Activated B cell treated with CpG ODN at 0.5 μM for 24 hours (primary cell): ENCODE measurements around the gene PDK2. TPM values are rescaled to one million over a fixed set of nuclear protein-coding genes. Genes with fewer than 3 reads are reported as not detected.

Experiments
- ATAC-seq: fragments of 200-7000 bp; cut with Tn5 transposase; one replicate; pipeline ENCODE4 v1.10.0; 2021; ENCODE audit warnings: low read depth, mild to moderate bottlenecking, moderate library complexity
- CTCF ChIA-PET: fragments of 350-600 bp; sonication (Branson Sonifier 250); formaldehyde crosslinking; loops from one replicate; lab custom pipeline; 2021; ENCODE audit warnings: antibody characterized with exemption; lab: Charles Lee
- POLR2A ChIA-PET: fragments of 350-600 bp; sonication (Branson Sonifier 250); formaldehyde crosslinking; loops from one replicate; lab custom pipeline; 2021; ENCODE audit warnings: antibody characterized with exemption; lab: Charles Lee
- DNase-seq: peaks from one replicate; pipeline ENCODE4 v3.0.0; 2022
- H3K27ac Mint-ChIP-seq: one replicate; pipeline ENCODE4 v1.8.0; 2020; ENCODE audit warnings: mixed read lengths
- H3K27me3 Mint-ChIP-seq: one replicate; pipeline ENCODE4 v1.8.0; 2021; ENCODE audit warnings: mixed read lengths
- H3K36me3 Mint-ChIP-seq: one replicate; pipeline ENCODE4 v1.8.0; 2021; ENCODE audit warnings: low read depth, mixed read lengths
- H3K4me1 Mint-ChIP-seq: one replicate; pipeline ENCODE4 v1.8.0; 2021; ENCODE audit warnings: mixed read lengths
- H3K4me3 Mint-ChIP-seq: one replicate; pipeline ENCODE4 v1.8.0; 2020; ENCODE audit warnings: mild to moderate bottlenecking, mixed read lengths
- H3K9me3 Mint-ChIP-seq: one replicate; pipeline ENCODE4 v1.8.0; 2020; ENCODE audit warnings: mixed read lengths
- intact Hi-C: fragments of 100-400 bp; cut with micrococcal nuclease; formaldehyde crosslinking; loops from one replicate; pipeline ENCODE4 v1.15.1; 2024
- total RNA-seq: library from RNA; stranded (reverse); gene quantifications from 2 replicates; pipeline ENCODE4 v1.2.3, GENCODE V29; 2022
- TF ChIP-seq, protein P1 (sequence below): fragments of 200-600 bp; IDR thresholded peaks from one replicate; pipeline ENCODE4 v1.8.0; 2022; ENCODE audit warnings: antibody characterized with exemption, mild to moderate bottlenecking

PDK2 gene
- total RNA-seq, 1 donor from 2014 or later = 15.9 TPM

DNA sequence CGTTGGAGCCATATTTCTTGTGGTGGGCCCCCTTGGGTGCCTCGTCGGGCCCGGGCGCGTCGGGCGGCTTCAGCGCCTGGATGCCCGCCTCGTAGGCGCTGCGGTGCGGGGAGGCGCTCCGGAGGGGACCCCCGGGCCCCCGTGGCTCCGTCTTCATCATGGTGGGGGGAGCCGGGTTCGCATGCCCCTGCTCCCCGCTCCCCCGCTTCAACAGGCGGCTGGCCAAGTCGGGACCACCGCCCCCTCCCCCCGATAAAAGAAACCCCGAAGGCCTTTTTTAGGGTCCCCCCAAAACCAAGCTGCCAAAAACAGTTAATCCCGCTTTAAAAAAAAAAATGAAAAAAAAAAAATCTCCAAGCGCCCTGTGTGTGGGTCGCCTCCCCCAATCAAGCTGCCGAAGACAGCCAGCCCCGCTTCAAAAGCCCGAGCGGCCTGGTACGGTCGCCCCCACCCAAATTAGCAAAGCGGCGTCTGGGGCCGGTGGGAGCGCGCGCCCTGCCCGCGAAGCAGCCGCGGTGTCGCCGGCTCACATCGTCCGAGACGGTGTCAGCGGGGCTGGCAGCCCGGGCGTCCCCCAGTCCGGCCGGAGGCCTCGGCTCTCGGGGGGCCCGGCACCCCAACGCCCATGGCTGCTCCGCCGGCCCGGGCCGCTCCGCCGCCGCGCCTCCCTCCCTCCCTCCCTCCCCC lies 55.3 kb downstream of the PDK2 start, which contains the start of gene PPP1R9B:
Gene PPP1R9B (minus strand): TSS at position 324 of the 687 bp plus-strand sequence. CDS start 164 bp downstream, at position 160.
- H3K4me1 Mint-ChIP-seq = peaks cover 42% of the 10 kb centered on the region
- ChIA-PET CTCF (interaction anchor here (1.1 to 7.2 kb wide), 4 partner anchors 11 to 56 kb away, joined by 4 to 64 read pairs (median 6); no protein-coding TSS in a partner anchor), POLR2A (interaction anchor here (0.6 to 7.1 kb wide), 11 partner anchors 11 to 717 kb away, joined by 3 to 82 read pairs (median 7); partner anchors contain the start of genes LUC7L3, PDK2 and SAMD14)
- ATAC-seq = no peak
- no peak for DNase-seq
- peak within 1 kb of the TSS; percentile 100 for H3K4me3 Mint-ChIP-seq
- no peaks in the 10 kb centered on the region for H3K27me3 Mint-ChIP-seq
- no peaks in the 10 kb centered on the region for H3K9me3 Mint-ChIP-seq
- intact Hi-C loops = loop anchor here (1.0 kb wide), 1 partner anchor 55 kb away; the partner anchor contains the start of gene PDK2
- peak within 1 kb of the TSS; percentile 91 for H3K27ac Mint-ChIP-seq
- TF ChIP-seq, protein P1, sequence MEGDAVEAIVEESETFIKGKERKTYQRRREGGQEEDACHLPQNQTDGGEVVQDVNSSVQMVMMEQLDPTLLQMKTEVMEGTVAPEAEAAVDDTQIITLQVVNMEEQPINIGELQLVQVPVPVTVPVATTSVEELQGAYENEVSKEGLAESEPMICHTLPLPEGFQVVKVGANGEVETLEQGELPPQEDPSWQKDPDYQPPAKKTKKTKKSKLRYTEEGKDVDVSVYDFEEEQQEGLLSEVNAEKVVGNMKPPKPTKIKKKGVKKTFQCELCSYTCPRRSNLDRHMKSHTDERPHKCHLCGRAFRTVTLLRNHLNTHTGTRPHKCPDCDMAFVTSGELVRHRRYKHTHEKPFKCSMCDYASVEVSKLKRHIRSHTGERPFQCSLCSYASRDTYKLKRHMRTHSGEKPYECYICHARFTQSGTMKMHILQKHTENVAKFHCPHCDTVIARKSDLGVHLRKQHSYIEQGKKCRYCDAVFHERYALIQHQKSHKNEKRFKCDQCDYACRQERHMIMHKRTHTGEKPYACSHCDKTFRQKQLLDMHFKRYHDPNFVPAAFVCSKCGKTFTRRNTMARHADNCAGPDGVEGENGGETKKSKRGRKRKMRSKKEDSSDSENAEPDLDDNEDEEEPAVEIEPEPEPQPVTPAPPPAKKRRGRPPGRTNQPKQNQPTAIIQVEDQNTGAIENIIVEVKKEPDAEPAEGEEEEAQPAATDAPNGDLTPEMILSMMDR = no peak
- peaks cover 42% of the 10 kb centered on the region for H3K36me3 Mint-ChIP-seq

- ChIA-PET CTCF (interaction anchor here (0.6 to 7.2 kb wide), 9 partner anchors 10 to 301 kb away, joined by 3 to 64 read pairs (median 5); no protein-coding TSS in a partner anchor), POLR2A (interaction anchor here (0.6 to 7.1 kb wide), 18 partner anchors 8 to 716 kb away, joined by 3 to 82 read pairs (median 6); partner anchors contain the start of genes LUC7L3 and SAMD14)
- peak overlapping the region; percentile 93 for H3K4me3 Mint-ChIP-seq
- ATAC-seq (peak; percentile 40), DNase-seq (peak; percentile 80)
- no peaks in the 10 kb centered on the region for H3K27me3 Mint-ChIP-seq
- TF ChIP-seq, protein P1 = no peak
- intact Hi-C loops = loop anchor here (1.0 kb wide), 1 partner anchor 56 kb away; the partner anchor contains the start of gene PDK2
- peaks cover 34% of the 10 kb centered on the region for H3K4me1 Mint-ChIP-seq
- H3K27ac Mint-ChIP-seq = peak overlapping the region; percentile 91
- H3K36me3 Mint-ChIP-seq = peaks cover 36% of the 10 kb centered on the region
- no peaks in the 10 kb centered on the region for H3K9me3 Mint-ChIP-seq
Measured at GRCh38 chr17:50151041-50151936, 56.1 kb downstream of the PDK2 start.

- TF ChIP-seq, protein P1 = no peak
- Mint-ChIP-seq H3K27me3 (no peaks in the 10 kb centered on the region), H3K9me3 (no peaks in the 10 kb centered on the region), H3K4me1 (peaks cover 27% of the 10 kb centered on the region), H3K27ac (peak overlapping the region; percentile 91), H3K4me3 (peak overlapping the region; percentile 93), H3K36me3 (peaks cover 29% of the 10 kb centered on the region)
- DNase-seq (peak; percentile 56), ATAC-seq (no peak)
- ChIA-PET POLR2A (interaction anchor here (0.5 to 7.1 kb wide), 13 partner anchors 9 to 58 kb away, joined by 3 to 82 read pairs (median 6); partner anchors contain the start of gene SAMD14), CTCF (interaction anchor here (0.6 to 7.2 kb wide), 10 partner anchors 9 to 302 kb away, joined by 3 to 64 read pairs (median 6); no protein-coding TSS in a partner anchor)
- intact Hi-C loops = loop anchor here (1.0 kb wide), 1 partner anchor 57 kb away; the partner anchor contains the start of gene PDK2
Measured at GRCh38 chr17:50151937-50152547, 56.9 kb downstream of the PDK2 start.

DNA sequence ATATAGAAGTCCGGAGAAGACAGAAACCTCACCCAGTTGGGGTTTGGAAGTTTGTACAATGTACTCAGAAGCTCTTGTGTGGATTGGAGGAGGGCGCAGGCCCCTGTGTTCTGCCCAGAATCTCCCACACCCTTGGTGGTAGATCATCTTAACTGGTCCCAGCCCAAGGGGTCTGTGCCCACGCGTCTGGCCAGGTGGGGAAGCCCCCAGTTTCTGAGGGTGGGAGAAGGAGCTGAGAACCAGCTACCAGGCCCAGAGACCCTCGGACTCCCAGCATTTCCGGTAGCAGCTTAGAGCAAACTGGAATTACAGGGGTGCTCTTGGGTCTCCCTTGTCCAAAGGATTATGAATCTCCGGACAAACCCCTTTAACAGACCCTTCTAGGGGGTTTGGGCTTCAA lies 57.6 kb downstream of the PDK2 start:
- TF ChIP-seq, protein P1 = no peak
- Mint-ChIP-seq H3K36me3 (peaks cover 22% of the 10 kb centered on the region), H3K9me3 (no peaks in the 10 kb centered on the region), H3K4me1 (peaks cover 23% of the 10 kb centered on the region), H3K4me3 (peak overlapping the region; percentile 93), H3K27ac (peak overlapping the region; percentile 91), H3K27me3 (no peaks in the 10 kb centered on the region)
- ChIA-PET CTCF (interaction anchor here (0.9 to 7.2 kb wide), 9 partner anchors 9 to 58 kb away, joined by 3 to 64 read pairs (median 7); no protein-coding TSS in a partner anchor), POLR2A (interaction anchor here (0.5 to 7.1 kb wide), 10 partner anchors 8 to 58 kb away, joined by 3 to 82 read pairs (median 8); partner anchors contain the start of gene SAMD14)
- intact Hi-C loops = no loop called here
- no peak for ATAC-seq
- DNase-seq = no peak
